ENCODE data around the gene BAZ1B. TPM values are rescaled to one million over a fixed set of nuclear protein-coding genes. Genes with fewer than 3 reads are reported as not detected.
"Not testable (repeated sequence)": the region's sequence is repeated elsewhere in the genome, so short reads cannot be mapped to it uniquely, and the experiment has no call there.

BAZ1B gene
- total and polyA plus RNA-seq, 2 of the 4 experiments (the other 2 are of a cell fraction) = 20.2 to 45.0 TPM

- no peak for TF ChIP-seq USF2 (IDR thresholded peaks at IDR 0.05; ENCODE audit: low read depth, low read length)
Measured at GRCh38 chr7:73431041-73431835, 90.9 kb downstream of the BAZ1B start (continued).

GRCh38 chr7:73430540-73430939 lies 91.6 kb downstream of the BAZ1B start:
- H4K8ac ChIP-seq (ENCODE audit: low read depth in 2 of 2, low read length in 2 of 2); H3K27ac ChIP-seq (ENCODE audit: insufficient read depth, low read length); intact Hi-C loops (cut with micrococcal nuclease); ATAC-seq (ENCODE audit: low read depth); CTCF ChIA-PET; H3K4ac ChIP-seq (ENCODE audit: low read depth, low read length); BruUV-seq (replicated peaks); H3K27me3 ChIP-seq (ENCODE audit: control insufficient read depth, insufficient read depth, low read length); H3K9me1 ChIP-seq (ENCODE audit: insufficient read depth, low read length); H4K5ac ChIP-seq (ENCODE audit: low read depth, low read length); H3K23ac ChIP-seq (ENCODE audit: low read depth, low read length); H3K14ac ChIP-seq (replicated peaks; ENCODE audit: low read depth, low read length); H2AFZ ChIP-seq (replicated peaks; ENCODE audit: low read length, poor library complexity); H2AK9ac ChIP-seq (replicated peaks; ENCODE audit: low read depth, low read length, poor library complexity); H2AK5ac ChIP-seq (ENCODE audit: low read depth, low read length); H3K9ac ChIP-seq (ENCODE audit: low read depth, low read length); H2BK120ac ChIP-seq (ENCODE audit: low read depth, low read length); in situ Hi-C loops (cut with MboI; ENCODE audit: low sequenced_read_pairs); H3K4me3 ChIP-seq (ENCODE audit: insufficient read depth, low read depth, low read length); H3K79me1 ChIP-seq (ENCODE audit: low read depth in 1 of 2, low read length in 2 of 2); dilution Hi-C loops (cut with HindIII; ENCODE audit: low sequenced_read_pairs, unreplicated experiment); DNase-seq; H3K56ac ChIP-seq (ENCODE audit: extremely low read depth, insufficient read depth, low read length); POLR2A ChIA-PET (ENCODE audit: unreplicated experiment); H2BK20ac ChIP-seq (ENCODE audit: low read depth, low read length); H3K36me3 ChIP-seq (ENCODE audit: control insufficient read depth, insufficient read depth, low read length); H3K4me2 ChIP-seq (ENCODE audit: low read depth, low read length); H3K18ac ChIP-seq (ENCODE audit: low read depth, low read length); H4K20me1 ChIP-seq (ENCODE audit: insufficient read depth, low read length); H3K4me1 ChIP-seq (ENCODE audit: control insufficient read depth, insufficient read depth, low read length); H2BK5ac ChIP-seq (ENCODE audit: low read depth, low read length, poor library complexity, severe bottlenecking); H2BK15ac ChIP-seq (ENCODE audit: low read depth, low read length); H3K9me3 ChIP-seq (ENCODE audit: control insufficient read depth, insufficient read depth, low read length); H4K91ac ChIP-seq (ENCODE audit: insufficient read depth, low read depth, low read length): not testable (repeated sequence)
- WGBS, 2 experiments (ENCODE audit: extremely low coverage in 2 of 2, insufficient read length in 1 of 2) = no CpG with 5 or more reads among the region's 4 CpGs
